T-helper 2 cell treated with Interferon-gamma antibody and Interleukin-4, amounts not matched to agents 100 ng/mL and 5 ng/mL, for 36 hours (primary cell): Measurements from ENCODE around the gene MRPS31. TPM values are rescaled to one million over a fixed set of nuclear protein-coding genes. Genes with fewer than 3 reads are reported as not detected.
"Not testable (repeated sequence)": the region's sequence is repeated elsewhere in the genome, so short reads cannot be mapped to it uniquely, and the experiment has no call there.

Source experiments
- intact Hi-C: fragments of 100-400 bp; cut with micrococcal nuclease; formaldehyde crosslinking; loops from one replicate; pipeline ENCODE4 v1.15.1; 2023
- total RNA-seq: library from RNA; stranded (reverse); gene quantifications from 2 replicates; pipeline ENCODE4 v1.2.3, GENCODE V29; 2022

Gene MRPS31
- total RNA-seq, 1 donor from 2014 or later, result 32.3 TPM

- intact Hi-C loops, result no loop called here
These were observed 19.2 kb upstream of the MRPS31 start for GRCh38 chr13:40790154-40790616.

GRCh38 chr13:40789275-40790153 lies 18.5 kb upstream of the MRPS31 start, which contains the start of gene SLC25A15:
Gene SLC25A15 (plus strand): TSS chr13:40789611. CDS start chr13:40793227, 3,616 bp downstream.
- intact Hi-C loops, result loop anchor here (1.0 kb wide), 1 partner anchor 12 kb away; no protein-coding TSS in a partner anchor

GRCh38 chr13:40788540-40789274 lies 17.7 kb upstream of the MRPS31 start:
- intact Hi-C loops, result loop anchor here (1.0 kb wide), 1 partner anchor 11 kb away; no protein-coding TSS in a partner anchor

GRCh38 chr13:40787062-40787461 lies 16.1 kb upstream of the MRPS31 start:
- intact Hi-C loops, result loop anchor here (1.0 kb wide), 1 partner anchor 16 kb away; the partner anchor contains the start of gene MRPS31

GRCh38 chr13:40786568-40786996 lies 15.6 kb upstream of the MRPS31 start:
- intact Hi-C loops, result no loop called here

- intact Hi-C loops, result no loop called here
These were observed 13.6 kb upstream of the MRPS31 start for GRCh38 chr13:40784540-40784939.

- intact Hi-C loops, result not testable (repeated sequence)
These were observed 12.0 kb upstream of the MRPS31 start for GRCh38 chr13:40782971-40783370.

- intact Hi-C loops, result no loop called here
These were observed 10.7 kb upstream of the MRPS31 start for GRCh38 chr13:40781717-40782116.

GRCh38 chr13:40780822-40781401 lies 9.9 kb upstream of the MRPS31 start:
- intact Hi-C loops, result no loop called here

- intact Hi-C loops, result loop anchor here (5.0 to 10.0 kb wide), 9 partner anchors 202 to 1745 kb away; partner anchors contain the start of genes KBTBD6, KBTBD7, MTRF1 and NHLRC3
These were observed 8.9 kb upstream of the MRPS31 start for GRCh38 chr13:40779796-40780285.

- intact Hi-C loops, result loop anchor here (5.0 to 10.0 kb wide), 9 partner anchors 203 to 1744 kb away; partner anchors contain the start of genes KBTBD6, KBTBD7, MTRF1 and NHLRC3
These were observed 8.1 kb upstream of the MRPS31 start for GRCh38 chr13:40779049-40779448.

- intact Hi-C loops, result loop anchor here (1.0 to 10.0 kb wide), 13 partner anchors 12 to 1743 kb away; partner anchors contain the start of genes KBTBD6, KBTBD7, MTRF1 and NHLRC3
These were observed 6.8 kb upstream of the MRPS31 start for GRCh38 chr13:40777809-40778175.

- intact Hi-C loops, result loop anchor here (1.0 to 10.0 kb wide), 13 partner anchors 12 to 1742 kb away; partner anchors contain the start of genes KBTBD6, KBTBD7, MTRF1 and NHLRC3
These were observed 6.3 kb upstream of the MRPS31 start for GRCh38 chr13:40777166-40777808.

GRCh38 chr13:40776681-40777165 lies 5.7 kb upstream of the MRPS31 start:
- intact Hi-C loops, result loop anchor here (1.0 to 10.0 kb wide), 13 partner anchors 13 to 1742 kb away; partner anchors contain the start of genes KBTBD6, KBTBD7, MTRF1 and NHLRC3

- intact Hi-C loops, result loop anchor here (2.0 to 10.0 kb wide), 11 partner anchors 206 to 1741 kb away; partner anchors contain the start of genes KBTBD6, KBTBD7, MTRF1 and NHLRC3
These were observed 5.2 kb upstream of the MRPS31 start for GRCh38 chr13:40776232-40776631.

- intact Hi-C loops, result loop anchor here (5.0 to 10.0 kb wide), 9 partner anchors 208 to 1740 kb away; partner anchors contain the start of genes KBTBD6, KBTBD7, MTRF1 and NHLRC3
These were observed 3.7 kb upstream of the MRPS31 start for GRCh38 chr13:40774672-40775071.

GRCh38 chr13:40772765-40773473 lies 1.9 kb upstream of the MRPS31 start:
- intact Hi-C loops, result loop anchor here (10.0 kb wide), 4 partner anchors 362 to 1738 kb away; partner anchors contain the start of genes KBTBD6, KBTBD7, MTRF1 and NHLRC3

- intact Hi-C loops, result loop anchor here (2.0 to 10.0 kb wide), 5 partner anchors 158 to 1736 kb away; partner anchors contain the start of genes KBTBD6, KBTBD7, MTRF1 and NHLRC3
These were observed 419 bp downstream of the MRPS31 start for GRCh38 chr13:40770609-40770933.

- intact Hi-C loops, result loop anchor here (2.0 to 10.0 kb wide), 5 partner anchors 157 to 1735 kb away; partner anchors contain the start of genes KBTBD6, KBTBD7, MTRF1 and NHLRC3
These were observed 1.0 kb downstream of the MRPS31 start for GRCh38 chr13:40769970-40770369.
